Mesenchymal stem cell (in vitro differentiated cells and primary cell): Measurements from ENCODE around the gene NEDD9.

Experiments used
- DNase-seq: peaks from one replicate; pipeline ENCODE4 v3.0.0-alpha.2; 2013
- H2AFZ ChIP-seq: one replicate; pipeline ENCODE4 v1.6.1; 2013; ENCODE audit warnings: low read depth, mild to moderate bottlenecking, control low read depth, inconsistent platforms, low read length, moderate library complexity
- H2AK5ac ChIP-seq: 2 replicates; pipeline ENCODE4 v1.6.1; 2013; ENCODE audit warnings: low read length, moderate library complexity, mild to moderate bottlenecking, inconsistent platforms; ENCODE audit not compliant: severe bottlenecking
- H2BK120ac ChIP-seq: one replicate; pipeline ENCODE4 v1.6.1; 2013; ENCODE audit warnings: low read depth, mild to moderate bottlenecking, inconsistent platforms, low read length, moderate library complexity
- H2BK12ac ChIP-seq, 2 experiments: one replicate each; pipeline ENCODE4 v1.6.1; 2013; ENCODE audit warnings: inconsistent platforms in 2 of 2, low read length in 2 of 2, mild to moderate bottlenecking in 2 of 2, moderate library complexity in 2 of 2, control low read depth in 1 of 2
- H2BK15ac ChIP-seq: one replicate; pipeline ENCODE4 v1.6.1; 2013; ENCODE audit warnings: mild to moderate bottlenecking, low read depth, inconsistent platforms; ENCODE audit not compliant: poor library complexity, severe bottlenecking
- H2BK5ac ChIP-seq: 2 replicates; pipeline ENCODE4 v1.6.1; 2013; ENCODE audit warnings: low read depth, mild to moderate bottlenecking, low read length, control low read depth, inconsistent platforms; ENCODE audit not compliant: poor library complexity, severe bottlenecking
- H3K14ac ChIP-seq, 2 experiments: one replicate each; pipeline ENCODE4 v1.6.1; 2013; ENCODE audit warnings: inconsistent platforms in 2 of 2, low read length in 2 of 2, control low read depth in 1 of 2, mild to moderate bottlenecking in 1 of 2, moderate library complexity in 1 of 2
- H3K18ac ChIP-seq, 2 experiments: one replicate each; pipeline ENCODE4 v1.6.1; 2013; ENCODE audit warnings: inconsistent platforms in 2 of 2, low read length in 2 of 2, control low read depth in 1 of 2, low read depth in 1 of 2, mild to moderate bottlenecking in 1 of 2
- H3K23ac ChIP-seq, 2 experiments: one replicate each; pipeline ENCODE4 v1.6.1; 2013; ENCODE audit warnings: inconsistent platforms in 2 of 2, low read length in 2 of 2, mild to moderate bottlenecking in 2 of 2, moderate library complexity in 2 of 2, control low read depth in 1 of 2
- H3K27ac ChIP-seq: 2 replicates; pipeline ENCODE4 v1.5.1; 2013; ENCODE audit warnings: mild to moderate bottlenecking, moderate library complexity, low read length, control low read depth, inconsistent platforms; ENCODE audit not compliant: poor library complexity, severe bottlenecking
- H3K27me3 ChIP-seq, 2 experiments: 2 replicates each; pipeline versions ENCODE4 v1.6.1 to v1.7.0; 2013; ENCODE audit warnings: low read length in 2 of 2, mild to moderate bottlenecking in 2 of 2, moderate library complexity in 2 of 2, control low read depth in 1 of 2, inconsistent platforms in 1 of 2; ENCODE audit not compliant: control insufficient read depth in 1 of 2, insufficient read depth in 1 of 2
- H3K36me3 ChIP-seq, 2 experiments: 2 replicates each; pipeline versions ENCODE4 v1.6.1 to v1.7.0; 2013; ENCODE audit warnings: low read length in 2 of 2, control low read depth in 1 of 2, inconsistent platforms in 1 of 2, low read depth in 1 of 2, mild to moderate bottlenecking in 1 of 2; ENCODE audit not compliant: insufficient read depth in 2 of 2, control insufficient read depth in 1 of 2
- H3K4ac ChIP-seq, 2 experiments: one replicate each; pipeline ENCODE4 v1.6.1; 2013; ENCODE audit warnings: inconsistent platforms in 2 of 2, low read length in 2 of 2, mild to moderate bottlenecking in 2 of 2, moderate library complexity in 2 of 2, control low read depth in 1 of 2, low read depth in 1 of 2
- H3K4me1 ChIP-seq: 2 replicates; pipeline ENCODE4 v1.6.1; 2013; ENCODE audit warnings: low read depth, low read length, control low read depth; ENCODE audit not compliant: control insufficient read depth, insufficient read depth
- H3K4me2 ChIP-seq: 2 replicates; pipeline ENCODE4 v1.6.1; 2013; ENCODE audit warnings: low read length, mild to moderate bottlenecking, inconsistent platforms; ENCODE audit not compliant: poor library complexity, severe bottlenecking
- H3K4me3 ChIP-seq, 2 experiments: 2 replicates each; pipeline versions ENCODE4 v1.5.1 to v1.7.0; 2013; ENCODE audit warnings: low read length in 2 of 2, mild to moderate bottlenecking in 2 of 2, control low read depth in 1 of 2, low read depth in 1 of 2; ENCODE audit not compliant: insufficient read depth in 1 of 2
- H3K79me1 ChIP-seq: replicated peaks from 2 replicates; pipeline ENCODE4 v1.6.1; 2013; ENCODE audit warnings: mild to moderate bottlenecking, control low read depth, low read length, inconsistent platforms; ENCODE audit not compliant: poor library complexity, severe bottlenecking
- H3K9ac ChIP-seq: 2 replicates; pipeline ENCODE4 v1.7.0; 2013; ENCODE audit warnings: mild to moderate bottlenecking, low read length, moderate library complexity
- H3K9me3 ChIP-seq: 2 replicates; pipeline ENCODE4 v1.7.0; 2013; ENCODE audit warnings: mild to moderate bottlenecking, low read length; ENCODE audit not compliant: control insufficient read depth
- H4K8ac ChIP-seq: one replicate; pipeline ENCODE4 v1.6.1; 2013; ENCODE audit warnings: inconsistent platforms, mild to moderate bottlenecking, low read length, moderate library complexity
- H4K91ac ChIP-seq: one replicate; pipeline ENCODE4 v1.6.1; 2013; ENCODE audit warnings: mild to moderate bottlenecking, low read length, inconsistent platforms
- WGBS: methylation state at CpG from one replicate; pipeline ENCODE4 v1.1.7; 2013; ENCODE audit warnings: mixed read lengths; 5-methylcytosine and 5-hydroxymethylcytosine counted together

Gene NEDD9

DNA sequence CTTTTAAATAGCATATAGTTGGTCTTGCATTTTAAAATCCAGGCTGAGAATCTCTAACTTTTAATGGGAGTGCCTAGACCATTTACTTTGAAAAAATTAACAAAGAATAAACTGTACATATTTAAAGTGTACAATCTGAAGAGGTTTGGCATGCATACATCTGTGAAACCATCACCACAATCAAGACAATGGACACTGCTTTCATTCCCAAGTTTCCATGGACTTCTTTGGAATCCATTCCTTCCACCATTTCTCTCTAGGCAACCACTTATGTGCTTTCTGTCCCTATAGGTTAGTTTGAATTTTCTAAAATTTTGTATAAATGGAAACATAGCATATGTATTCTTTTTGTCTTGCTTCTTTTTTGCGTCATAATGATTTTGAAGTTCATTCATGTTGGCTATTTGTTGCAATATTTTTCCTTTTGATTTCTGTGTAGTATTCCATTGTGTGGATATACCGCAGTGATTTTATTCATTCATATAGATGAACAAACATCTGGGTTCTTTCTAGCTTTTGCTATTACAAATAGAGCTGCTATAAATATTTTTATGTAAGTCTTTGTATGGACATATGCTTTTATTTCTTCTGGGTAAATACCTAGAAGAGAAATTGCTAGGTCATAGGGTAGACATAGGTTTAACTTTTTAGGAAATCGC is 50.9 kb downstream of the NEDD9 start:
- no peak overlapping the region for H3K9ac ChIP-seq

DNA sequence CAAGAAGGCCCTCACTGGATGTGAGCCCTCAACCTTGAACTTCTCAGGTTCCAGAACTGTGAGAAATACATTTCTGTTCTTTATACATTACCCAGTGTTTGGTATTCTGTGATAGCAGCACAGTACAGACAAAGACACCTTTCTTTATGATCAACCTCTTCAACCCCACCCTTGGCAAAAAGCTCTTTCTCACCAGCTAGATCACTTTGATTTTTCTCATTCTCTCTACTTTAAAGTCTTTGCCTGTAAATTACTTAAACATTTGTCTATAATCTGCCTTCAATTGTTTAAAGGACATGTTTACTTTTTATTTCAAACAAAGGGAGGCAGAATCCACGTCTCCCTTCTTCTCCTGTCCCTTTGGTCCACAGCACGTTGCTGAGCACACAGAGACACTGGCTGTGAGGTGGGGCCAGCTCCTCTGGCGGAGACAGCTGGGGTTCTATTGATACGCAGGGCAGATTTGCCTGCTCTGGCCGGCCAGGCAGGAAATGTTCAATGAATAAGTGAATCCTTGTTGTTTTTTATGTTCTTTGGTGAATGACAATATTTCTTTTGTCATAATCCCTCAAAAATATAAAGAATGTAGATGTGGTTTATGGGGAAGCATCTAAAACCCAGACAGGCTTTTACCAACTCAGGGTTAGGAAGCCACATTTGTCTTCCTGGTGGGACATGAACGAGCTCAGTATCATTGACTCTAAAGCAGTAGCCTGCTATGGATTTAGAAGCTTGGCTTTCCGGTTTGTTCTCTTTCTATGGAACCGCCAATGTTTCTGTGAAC is 52.9 kb downstream of the NEDD9 start:
- no peak overlapping the region for H3K23ac ChIP-seq
- H4K8ac ChIP-seq: no peak overlapping the region
- no peaks in the 10 kb centered on the region for H3K36me3 ChIP-seq
- no peak overlapping the region for H2BK12ac ChIP-seq
- DNase-seq: no peak
- H3K4me2 ChIP-seq: no peak overlapping the region
- no peak overlapping the region for H3K18ac ChIP-seq
- WGBS: 71% methylated on average over 6 of the region's 8 CpGs
- no peaks in the 10 kb centered on the region for H3K27me3 ChIP-seq
- peaks cover 2% of the 10 kb centered on the region for H3K79me1 ChIP-seq
- no peak overlapping the region for H2BK15ac ChIP-seq
- H3K9ac ChIP-seq: no peak overlapping the region
- no peak overlapping the region for H3K27ac ChIP-seq
- no peak overlapping the region for H3K4ac ChIP-seq
- H3K9me3 ChIP-seq: peaks cover 6% of the 10 kb centered on the region
- H3K4me3 ChIP-seq: no peak overlapping the region
- H4K91ac ChIP-seq: no peak overlapping the region
- H2BK5ac ChIP-seq: no peak overlapping the region
- H3K4me1 ChIP-seq: no peaks in the 10 kb centered on the region
- H2BK120ac ChIP-seq: no peak overlapping the region
- no peak overlapping the region for H2AK5ac ChIP-seq
- H3K14ac ChIP-seq: no peak overlapping the region
- H2AFZ ChIP-seq: no peak overlapping the region

More for the DNA sequence above, 50.9 kb downstream of the NEDD9 start:
- no peak overlapping the region for H2BK12ac ChIP-seq
- H3K27me3 ChIP-seq: no peaks in the 10 kb centered on the region
- H3K4ac ChIP-seq: no peak overlapping the region
- no peak overlapping the region for H2BK5ac ChIP-seq
- H4K91ac ChIP-seq: no peak overlapping the region
- no peak overlapping the region for H3K14ac ChIP-seq
- no peak overlapping the region for H4K8ac ChIP-seq
- H3K9me3 ChIP-seq: peaks cover 6% of the 10 kb centered on the region
- H2AFZ ChIP-seq: no peak overlapping the region
- H3K4me1 ChIP-seq: no peaks in the 10 kb centered on the region
- peaks cover 7% of the 10 kb centered on the region for H3K79me1 ChIP-seq
- H3K36me3 ChIP-seq: peaks cover 0 to 7% of the 10 kb centered on the region in 2 experiments
- no peak overlapping the region for H3K27ac ChIP-seq
- no peak overlapping the region for H3K4me2 ChIP-seq
- no CpG with 5 or more reads among the region's 3 CpGs for WGBS
- DNase-seq: no peak
- no peak overlapping the region for H3K18ac ChIP-seq
- no peak overlapping the region for H2BK15ac ChIP-seq
- H2BK120ac ChIP-seq: no peak overlapping the region
- H3K4me3 ChIP-seq: no peak overlapping the region
- H2AK5ac ChIP-seq: no peak overlapping the region
- H3K23ac ChIP-seq: no peak overlapping the region

DNA sequence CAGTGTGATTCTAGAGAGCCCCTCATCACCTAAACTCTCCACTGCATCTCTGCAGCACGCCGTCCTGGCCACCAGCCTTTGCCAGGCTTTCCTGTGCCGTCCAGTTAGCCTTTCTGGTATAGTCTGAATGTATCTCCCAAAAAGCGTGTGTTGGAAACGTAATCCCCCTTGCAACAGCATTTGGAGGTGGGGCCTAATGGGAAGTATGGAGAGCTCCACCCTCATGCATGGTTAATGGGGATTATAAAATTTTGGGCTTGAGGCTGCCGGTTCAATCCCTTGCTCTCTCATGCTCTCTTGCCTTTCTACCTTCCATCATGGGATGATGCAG is 53.4 kb downstream of the NEDD9 start:
- Histone ChIP-seq H3K18ac (no peak overlapping the region), H2BK15ac (no peak overlapping the region), H3K9ac (no peak overlapping the region), H2BK120ac (no peak overlapping the region), H3K14ac (no peak overlapping the region), H3K9me3 (peaks cover 6% of the 10 kb centered on the region), H2AFZ (no peak overlapping the region), H4K91ac (no peak overlapping the region), H3K4me1 (no peaks in the 10 kb centered on the region), H3K23ac (no peak overlapping the region), H3K4me2 (no peak overlapping the region), H3K36me3 (no peaks in the 10 kb centered on the region), H3K79me1 (no peaks in the 10 kb centered on the region), H2BK12ac (no peak overlapping the region), H2BK5ac (no peak overlapping the region), H2AK5ac (no peak overlapping the region), H4K8ac (no peak overlapping the region), H3K27me3 (no peaks in the 10 kb centered on the region), H3K4ac (no peak overlapping the region), H3K4me3 (no peak overlapping the region), H3K27ac (no peak overlapping the region)
- over 99% methylated on average over 6 of the region's 6 CpGs for WGBS
- DNase-seq: no peak

DNA sequence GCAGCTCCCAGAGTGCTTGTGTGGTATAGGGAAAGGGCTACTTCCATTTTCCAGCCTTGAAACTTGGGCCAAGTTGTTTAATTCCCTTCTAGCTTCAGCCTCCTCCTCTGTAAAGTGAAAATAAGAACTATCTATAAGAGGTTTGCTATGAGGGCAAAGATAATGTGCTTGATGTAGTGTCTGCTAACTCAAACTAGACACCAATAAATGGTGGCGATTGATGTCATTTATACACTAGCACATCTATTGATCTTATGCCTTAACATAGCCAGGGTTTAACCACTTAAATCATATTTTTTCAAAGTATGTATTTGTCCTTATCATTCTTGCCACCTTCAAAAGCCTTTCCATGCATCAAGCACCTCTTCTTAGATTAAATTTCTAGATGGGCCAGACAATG is 55.2 kb downstream of the NEDD9 start:
- Histone ChIP-seq H3K27me3 (no peaks in the 10 kb centered on the region), H3K79me1 (no peaks in the 10 kb centered on the region), H2AK5ac (no peak overlapping the region), H3K27ac (no peak overlapping the region), H2BK12ac (no peak overlapping the region), H4K8ac (no peak overlapping the region), H3K18ac (no peak overlapping the region), H3K9me3 (peaks cover 6% of the 10 kb centered on the region), H2BK5ac (no peak overlapping the region), H4K91ac (no peak overlapping the region), H3K4ac (no peak overlapping the region), H2BK15ac (no peak overlapping the region), H3K36me3 (no peaks in the 10 kb centered on the region), H2BK120ac (no peak overlapping the region), H3K14ac (no peak overlapping the region), H3K23ac (no peak overlapping the region), H3K4me1 (peaks cover 2% of the 10 kb centered on the region), H2AFZ (no peak overlapping the region), H3K4me3 (no peak overlapping the region), H3K4me2 (no peak overlapping the region), H3K9ac (no peak overlapping the region)
- no peak for DNase-seq
- 100% methylated on average over 1 of the region's 1 CpG for whole genome bisulfite sequencing
